Endothelial cell of umbilical vein (primary cell): ENCODE measurements around the gene ZNF485. TPM values are rescaled to one million over a fixed set of nuclear protein-coding genes. Genes with fewer than 3 reads are reported as not detected.

Experiments
- BruUV-seq: library from RNA; stranded (reverse); fragments of 400-500 nt; replicated peaks from 2 replicates; lab custom pipeline; 2021; lab: Mats Ljungman, UMichigan
- CTCF ChIA-PET: fragments of 300-600, 350-600 bp; sonication (Branson Sonifier 250); formaldehyde crosslinking; loops from one replicate; lab custom pipeline; 2021; ENCODE audit warnings: antibody characterized with exemption, inconsistent platforms; lab: Charles Lee
- POLR2A ChIA-PET: fragments of 300-600, 350-600 bp; sonication (Branson Sonifier 250); formaldehyde crosslinking; loops from one replicate; lab custom pipeline; 2021; ENCODE audit warnings: antibody characterized with exemption, inconsistent platforms; lab: Charles Lee
- DNase-seq: peaks from one replicate; pipeline ENCODE4 v3.0.0-alpha.2; 2011; ENCODE audit warnings: low read depth, low spot score
- FAIRE-seq: peaks from 2 replicates; lab custom pipeline; 2011; peaks lifted over from hg19 to GRCh38; lab: Jason Lieb, UNC
- H2AFZ ChIP-seq: 2 replicates; pipeline ENCODE4 v1.6.0; 2012; ENCODE audit warnings: low read depth, low read length, control low read depth, inconsistent platforms
- H3K27ac ChIP-seq: 2 replicates; pipeline ENCODE4 v1.5.1; 2011; ENCODE audit warnings: low read depth, mild to moderate bottlenecking, control low read depth, low read length, moderate library complexity; ENCODE audit not compliant: insufficient read depth
- H3K27me3 ChIP-seq, 2 experiments: 2 replicates each; pipeline versions ENCODE4 v1.6.0 to v1.6.1; 2011; ENCODE audit warnings: low read length in 2 of 2, mixed read lengths in 1 of 2; ENCODE audit not compliant: control insufficient read depth in 2 of 2, insufficient read depth in 2 of 2
- H3K36me3 ChIP-seq, 2 experiments: 2 replicates in 1 of 2; 3 replicates in 1 of 2; pipeline ENCODE4 v1.5.1; 2011; ENCODE audit warnings: low read length in 2 of 2, mild to moderate bottlenecking in 1 of 2, moderate library complexity in 1 of 2; ENCODE audit not compliant: control insufficient read depth in 2 of 2, insufficient read depth in 2 of 2; ENCODE audit errors: extremely low read depth in 1 of 2
- H3K4me1 ChIP-seq: 3 replicates; pipeline ENCODE4 v1.5.1; 2011; ENCODE audit warnings: mild to moderate bottlenecking, low read length; ENCODE audit not compliant: control insufficient read depth, insufficient read depth; ENCODE audit errors: extremely low read depth
- H3K4me2 ChIP-seq: 2 replicates; pipeline ENCODE4 v1.6.1; 2011; ENCODE audit warnings: low read length, control low read depth, mixed read lengths; ENCODE audit not compliant: insufficient read depth
- H3K4me3 ChIP-seq, 3 experiments: fragments of 200-600 bp in 1 of 3; sonication (generic), shearing (Covaris generic) in 1 of 3; replicated peaks in 1 of 3; 2 replicates each; pipeline ENCODE4 v1.5.1; 2011 to 2016; ENCODE audit warnings: control low read depth in 3 of 3, low read length in 3 of 3, mild to moderate bottlenecking in 2 of 3, inconsistent platforms in 1 of 3, low read depth in 1 of 3, moderate library complexity in 1 of 3; ENCODE audit not compliant: insufficient read depth in 1 of 3
- H3K79me2 ChIP-seq: 2 replicates; pipeline ENCODE4 v1.6.0; 2012; ENCODE audit warnings: low read length, inconsistent platforms; ENCODE audit not compliant: control insufficient read depth, insufficient read depth
- H3K9ac ChIP-seq: replicated peaks from 2 replicates; pipeline ENCODE3; 2011; ENCODE audit warnings: low read length, control low read depth; ENCODE audit not compliant: insufficient read depth; ENCODE audit errors: extremely low read depth
- H3K9me1 ChIP-seq: replicated peaks from 3 replicates; pipeline ENCODE4 v1.6.0; 2011; ENCODE audit warnings: mild to moderate bottlenecking, low read length; ENCODE audit not compliant: control insufficient read depth, insufficient read depth; ENCODE audit errors: extremely low read depth
- H3K9me3 ChIP-seq: replicated peaks from 2 replicates; pipeline ENCODE4 v1.5.1; 2012; ENCODE audit warnings: low read length, inconsistent platforms; ENCODE audit not compliant: control insufficient read depth, insufficient read depth
- H4K20me1 ChIP-seq: replicated peaks from 2 replicates; pipeline ENCODE3; 2011; ENCODE audit warnings: mild to moderate bottlenecking, low read length; ENCODE audit not compliant: control insufficient read depth, insufficient read depth; ENCODE audit errors: extremely low read depth
- EZH2 ChIP-seq: IDR thresholded peaks from 2 replicates; pipeline ENCODE4 v1.6.1; 2012; ENCODE audit warnings: borderline replicate concordance, low read depth, mild to moderate bottlenecking, moderate library complexity, low read length, inconsistent platforms; ENCODE audit not compliant: severe bottlenecking
- FOS ChIP-seq: IDR thresholded peaks from 2 replicates; pipeline ENCODE4 v1.6.1; 2011; ENCODE audit warnings: mild to moderate bottlenecking, low read length, moderate library complexity, borderline replicate concordance; ENCODE audit not compliant: insufficient read depth
- GATA2 ChIP-seq: IDR thresholded peaks from 2 replicates; pipeline ENCODE4 v1.7.0; 2011; ENCODE audit warnings: low read depth, mild to moderate bottlenecking, moderate library complexity, mixed read lengths, low read length; ENCODE audit not compliant: insufficient read length, insufficient read depth
- JUN ChIP-seq: IDR thresholded peaks from 2 replicates; pipeline ENCODE4 v1.6.1; 2011; ENCODE audit warnings: borderline replicate concordance, low read depth; ENCODE audit not compliant: insufficient read length, insufficient read depth
- MAX ChIP-seq: IDR thresholded peaks from 2 replicates; pipeline ENCODE4 v1.6.1; 2011; ENCODE audit not compliant: insufficient read depth, insufficient read length
- MYC ChIP-seq: IDR thresholded peaks from one replicate; pipeline ENCODE4 v1.6.1; 2011; ENCODE audit warnings: mild to moderate bottlenecking, low read depth, low read length
- POLR2A ChIP-seq: IDR thresholded peaks from 2 replicates; pipeline ENCODE4 v1.6.1; 2012; ENCODE audit warnings: low read depth, mild to moderate bottlenecking, control low read depth, low read length
- POLR2AphosphoS5 ChIP-seq: IDR thresholded peaks from 2 replicates; pipeline ENCODE4 v1.6.1; 2012; ENCODE audit warnings: low read depth, mild to moderate bottlenecking, control low read depth, low read length, moderate library complexity; ENCODE audit not compliant: insufficient read depth
- dilution Hi-C: fragments of 300-500 bp; cut with MboI; formaldehyde crosslinking; loops from one replicate; pipeline ENCODE4 v1.15.0; 2019; ENCODE audit warnings: low sequenced_read_pairs; ENCODE audit not compliant: extremely low pct_ligation_motif_present
- intact Hi-C: fragments of 100-400 bp; cut with micrococcal nuclease; formaldehyde crosslinking; loops from one replicate; pipeline ENCODE4 v1.10.0; 2022
- polyA plus RNA-seq, 4 experiments: library from polyadenylated mRNA; depleted of rRNA in 3 of 4; stranded (reverse) in 3 of 4; unstranded in 1 of 4; fragments of >200 nt; gene quantifications; 2 replicates each; pipeline versions ENCODE4 v1.2.1 to v1.2.3, GENCODE V29; 2011 to 2012; ENCODE audit warnings: missing spikeins in 1 of 4
- total RNA-seq: library from RNA; stranded (reverse); gene quantifications from 2 replicates; pipeline ENCODE4 v1.2.3, GENCODE V29; 2021
- TF ChIP-seq, protein P1 (sequence below), 2 donors: IDR thresholded peaks; 1 replicate in 1 of 2; 2 replicates in 1 of 2; pipeline ENCODE4 v1.5.1; 2011; ENCODE audit warnings: low read length in 2 of 2, mild to moderate bottlenecking in 2 of 2, moderate library complexity in 2 of 2, control low read depth in 1 of 2, inconsistent platforms in 1 of 2, low read depth in 1 of 2; ENCODE audit not compliant: insufficient read depth in 1 of 2; ENCODE audit errors: extremely low read depth in 1 of 2

ZNF485 gene
- total and polyA plus RNA-seq, 2 donors (not counting 3 experiments of a cell fraction or from before 2014, with no cell fraction given), result 1.0 to 1.2 TPM

DNA sequence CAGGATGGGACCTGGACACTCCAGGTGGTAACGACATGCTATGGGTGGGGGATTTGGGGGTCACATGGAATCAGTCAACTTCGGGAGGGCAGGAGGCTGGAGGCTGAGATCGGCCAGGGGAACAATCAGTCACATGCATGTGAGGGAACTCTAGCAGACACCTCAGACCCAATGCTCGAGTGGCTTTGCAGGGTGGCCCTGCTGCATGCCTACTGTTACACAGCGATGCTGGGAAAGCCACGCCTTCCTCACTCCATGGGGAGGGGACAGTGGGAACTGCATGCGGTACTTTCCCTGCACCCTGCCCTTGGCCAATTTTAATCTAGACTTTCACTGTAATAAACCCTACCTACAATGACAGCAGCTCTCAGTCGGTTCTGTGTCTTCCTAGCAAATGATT is 49.1 kb downstream of the ZNF485 start:
- Histone ChIP-seq H3K4me2 (no peak overlapping the region), H3K36me3 (no peaks in the 10 kb centered on the region), H3K4me3 (no peak overlapping the region), H4K20me1 (no peaks in the 10 kb centered on the region), H3K27me3 (peaks cover 0 to 6% of the 10 kb centered on the region in 2 experiments), H3K27ac (no peak overlapping the region), H3K79me2 (no peaks in the 10 kb centered on the region), H3K9ac (no peak overlapping the region), H2AFZ (no peak overlapping the region), H3K9me1 (no peaks in the 10 kb centered on the region), H3K9me3 (no peaks in the 10 kb centered on the region), H3K4me1 (no peaks in the 10 kb centered on the region)
- CTCF ChIA-PET, result no interaction called here
- POLR2A ChIA-PET, result no interaction called here
- TF ChIP-seq POLR2A (no peak), EZH2 (no peak), MAX (no peak), FOS (no peak), POLR2AphosphoS5 (no peak), GATA2 (no peak), JUN (no peak), MYC (no peak)
- TF ChIP-seq, protein P1, sequence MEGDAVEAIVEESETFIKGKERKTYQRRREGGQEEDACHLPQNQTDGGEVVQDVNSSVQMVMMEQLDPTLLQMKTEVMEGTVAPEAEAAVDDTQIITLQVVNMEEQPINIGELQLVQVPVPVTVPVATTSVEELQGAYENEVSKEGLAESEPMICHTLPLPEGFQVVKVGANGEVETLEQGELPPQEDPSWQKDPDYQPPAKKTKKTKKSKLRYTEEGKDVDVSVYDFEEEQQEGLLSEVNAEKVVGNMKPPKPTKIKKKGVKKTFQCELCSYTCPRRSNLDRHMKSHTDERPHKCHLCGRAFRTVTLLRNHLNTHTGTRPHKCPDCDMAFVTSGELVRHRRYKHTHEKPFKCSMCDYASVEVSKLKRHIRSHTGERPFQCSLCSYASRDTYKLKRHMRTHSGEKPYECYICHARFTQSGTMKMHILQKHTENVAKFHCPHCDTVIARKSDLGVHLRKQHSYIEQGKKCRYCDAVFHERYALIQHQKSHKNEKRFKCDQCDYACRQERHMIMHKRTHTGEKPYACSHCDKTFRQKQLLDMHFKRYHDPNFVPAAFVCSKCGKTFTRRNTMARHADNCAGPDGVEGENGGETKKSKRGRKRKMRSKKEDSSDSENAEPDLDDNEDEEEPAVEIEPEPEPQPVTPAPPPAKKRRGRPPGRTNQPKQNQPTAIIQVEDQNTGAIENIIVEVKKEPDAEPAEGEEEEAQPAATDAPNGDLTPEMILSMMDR (IDR thresholded peaks at IDR 0.05; ENCODE audit: extremely low read depth in 1 of 2, insufficient read depth in 1 of 2, low read depth in 1 of 2, low read length in 2 of 2), result no peak
- FAIRE-seq, result no peak
- no TSS peak for BruUV-seq
- intact Hi-C loops, result no loop called here
- dilution Hi-C loops, result no loop called here
- DNase-seq, result no peak
